SW480 (cell line): ENCODE measurements around the gene TLR10.
"Not testable (repeated sequence)": the region's sequence is repeated elsewhere in the genome, so short reads cannot be mapped to it uniquely, and the experiment has no call there.

Experiments
- DNase-seq: peaks from one replicate; pipeline ENCODE4 v3.0.0-alpha.2; 2016; ENCODE audit warnings: low spot score

TLR10 gene, protein sequence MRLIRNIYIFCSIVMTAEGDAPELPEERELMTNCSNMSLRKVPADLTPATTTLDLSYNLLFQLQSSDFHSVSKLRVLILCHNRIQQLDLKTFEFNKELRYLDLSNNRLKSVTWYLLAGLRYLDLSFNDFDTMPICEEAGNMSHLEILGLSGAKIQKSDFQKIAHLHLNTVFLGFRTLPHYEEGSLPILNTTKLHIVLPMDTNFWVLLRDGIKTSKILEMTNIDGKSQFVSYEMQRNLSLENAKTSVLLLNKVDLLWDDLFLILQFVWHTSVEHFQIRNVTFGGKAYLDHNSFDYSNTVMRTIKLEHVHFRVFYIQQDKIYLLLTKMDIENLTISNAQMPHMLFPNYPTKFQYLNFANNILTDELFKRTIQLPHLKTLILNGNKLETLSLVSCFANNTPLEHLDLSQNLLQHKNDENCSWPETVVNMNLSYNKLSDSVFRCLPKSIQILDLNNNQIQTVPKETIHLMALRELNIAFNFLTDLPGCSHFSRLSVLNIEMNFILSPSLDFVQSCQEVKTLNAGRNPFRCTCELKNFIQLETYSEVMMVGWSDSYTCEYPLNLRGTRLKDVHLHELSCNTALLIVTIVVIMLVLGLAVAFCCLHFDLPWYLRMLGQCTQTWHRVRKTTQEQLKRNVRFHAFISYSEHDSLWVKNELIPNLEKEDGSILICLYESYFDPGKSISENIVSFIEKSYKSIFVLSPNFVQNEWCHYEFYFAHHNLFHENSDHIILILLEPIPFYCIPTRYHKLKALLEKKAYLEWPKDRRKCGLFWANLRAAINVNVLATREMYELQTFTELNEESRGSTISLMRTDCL

DNA sequence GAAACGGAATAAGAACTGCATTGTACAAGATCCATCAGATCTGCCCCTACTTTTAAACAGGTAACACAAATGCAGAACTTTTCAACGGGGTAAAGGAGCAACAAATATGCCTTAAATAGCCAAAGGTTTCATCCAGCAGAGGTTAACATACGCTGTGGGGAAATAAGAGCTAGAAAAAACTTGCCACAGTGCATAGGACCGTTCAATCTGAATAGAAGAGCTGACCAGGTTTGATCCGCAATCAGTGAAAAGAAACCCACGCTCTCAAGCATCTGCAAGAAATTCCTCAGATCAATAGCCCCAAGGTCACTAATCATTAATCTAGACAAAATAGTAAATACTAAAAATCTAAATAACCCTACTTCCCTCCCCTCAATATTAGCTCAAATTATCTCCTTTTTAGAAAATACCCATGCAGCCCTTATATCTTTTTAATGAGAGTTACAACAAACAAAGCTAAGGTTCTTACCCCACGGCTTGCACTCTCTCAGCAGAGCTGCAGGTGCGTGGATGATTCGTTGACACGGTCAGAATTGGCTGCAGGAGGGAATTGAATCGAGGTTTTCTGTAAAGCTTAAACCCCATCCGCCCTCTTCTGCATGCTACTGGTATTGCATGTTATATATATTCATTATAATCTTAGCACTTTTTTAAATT, at the start of gene TLR10:
Gene TLR10, minus strand, starts transcription at position 539 of the 657 bp plus-strand sequence. CDS start 7,400 bp downstream, outside the sequence.
- peak; percentile 48 for DNase-seq

DNA sequence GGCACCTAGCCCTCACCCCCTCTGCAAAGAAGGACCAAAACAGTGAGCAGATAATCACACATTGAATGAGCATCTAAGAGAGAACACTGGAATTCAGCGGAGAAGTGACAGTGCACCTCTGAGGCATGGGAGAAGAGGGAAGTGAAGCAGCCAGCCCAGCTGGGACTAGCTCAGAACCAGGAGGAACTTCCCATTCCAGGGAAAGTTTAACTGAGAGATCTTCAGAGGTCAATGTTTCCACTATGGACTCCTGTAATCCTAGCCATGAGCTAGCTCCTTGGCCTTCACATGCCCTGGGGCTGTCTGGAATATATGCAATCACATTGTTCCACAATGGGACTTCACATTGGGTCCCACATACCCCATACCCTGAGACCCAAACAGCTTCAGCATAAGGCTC, 49.4 kb upstream of the TLR10 start:
- DNase-seq, result no peak

DNA sequence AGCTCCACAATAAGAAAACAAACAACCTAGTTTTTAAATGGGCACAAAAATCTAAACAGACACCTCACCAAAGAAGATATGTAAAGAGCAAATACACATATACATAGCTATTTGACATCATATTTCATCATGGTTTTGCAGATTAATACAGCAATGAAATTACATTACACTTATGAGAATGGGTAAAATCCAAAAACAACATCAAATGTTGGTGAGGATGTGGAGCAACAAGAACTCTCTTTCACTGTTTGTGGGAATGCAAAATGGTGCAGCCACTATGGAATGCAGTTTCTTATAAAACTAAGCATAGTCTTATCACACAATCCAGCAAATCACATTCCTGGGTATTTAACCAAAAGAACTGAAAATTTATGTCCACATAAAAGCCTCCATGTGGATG, 48.9 kb upstream of the TLR10 start:
- no peak for DNase-seq

DNA sequence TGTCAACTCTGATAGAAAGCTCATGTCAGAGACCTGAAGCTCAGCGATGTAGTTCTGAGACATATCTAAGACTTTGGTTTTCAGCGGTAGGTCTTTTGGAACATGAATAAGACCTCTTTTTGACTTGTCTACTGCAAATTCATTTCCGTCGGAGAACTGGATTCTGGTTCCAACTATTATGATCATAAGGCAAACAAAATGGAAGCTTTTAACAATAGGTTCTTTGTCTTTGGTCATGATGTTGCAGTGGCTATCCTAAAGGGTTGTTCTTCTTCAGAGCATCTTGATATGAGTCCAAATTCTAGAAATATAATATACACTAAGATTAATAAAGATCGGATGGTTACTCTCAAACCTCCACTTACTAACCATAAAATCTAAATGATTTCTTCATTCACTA, 46.4 kb upstream of the TLR10 start:
- DNase-seq, result no peak

DNA sequence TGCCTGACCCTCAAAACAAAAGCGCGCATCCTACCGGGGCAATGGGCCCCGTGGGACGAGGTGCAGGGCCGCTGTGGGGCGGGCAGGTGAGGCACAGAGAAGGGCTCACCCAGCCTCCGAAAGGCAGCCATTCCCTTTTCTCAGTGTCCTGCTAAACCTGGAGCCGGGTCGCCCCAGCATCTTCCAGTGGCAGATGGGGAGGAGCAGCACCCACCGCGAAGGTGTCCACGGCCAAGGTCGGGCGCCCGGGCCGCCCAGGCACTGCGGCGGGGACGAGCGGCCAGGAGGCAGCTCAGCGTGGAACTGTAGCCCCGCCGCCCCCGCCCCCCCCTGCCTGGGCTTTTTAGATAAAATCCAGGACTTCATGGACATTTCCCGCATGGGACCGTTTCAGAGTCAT, 41.0 kb upstream of the TLR10 start:
- DNase-seq, result no peak

DNA sequence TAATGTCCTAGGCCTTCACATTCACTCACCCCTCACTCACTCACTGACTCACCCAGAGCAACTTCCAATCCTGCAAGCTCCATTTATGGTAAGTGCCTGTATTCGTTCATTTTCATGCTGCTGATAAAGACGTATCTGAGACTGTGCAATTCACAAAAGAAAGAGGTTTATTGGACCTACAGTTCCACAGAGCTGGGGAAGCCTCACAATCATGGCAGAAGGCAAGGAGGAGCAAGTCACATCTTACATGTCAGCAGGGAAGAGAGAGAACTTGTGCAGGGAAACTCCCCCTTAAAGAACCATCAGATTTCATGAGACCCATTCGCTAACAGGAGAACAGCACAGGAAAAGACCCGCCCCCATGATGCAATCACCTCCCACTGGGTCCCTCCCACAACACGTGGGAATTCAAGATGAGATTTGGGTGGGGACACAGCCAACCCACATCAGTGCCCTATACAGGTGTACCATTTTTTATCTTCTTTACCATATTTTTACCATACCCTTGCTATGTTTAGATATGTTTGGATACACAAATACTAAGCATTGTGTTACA, 40.0 kb upstream of the TLR10 start:
- no peak for DNase-seq

DNA sequence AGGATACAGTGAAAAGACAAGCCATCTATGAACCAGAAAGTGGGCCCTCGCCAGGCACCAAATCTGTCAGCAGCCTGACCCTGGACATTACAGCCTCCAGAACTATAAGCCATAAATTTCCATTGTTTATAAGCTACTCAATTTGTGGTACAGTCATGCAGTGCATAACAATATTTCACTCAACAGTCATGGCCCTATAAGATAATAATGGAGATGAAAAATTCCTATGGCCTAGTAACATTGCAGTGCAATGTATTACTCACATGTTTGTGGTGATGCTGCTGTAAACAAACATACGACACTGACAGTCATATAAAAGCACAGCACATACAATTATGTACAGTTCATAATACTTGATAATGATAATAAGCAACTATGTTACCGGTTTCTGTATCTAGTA, 38.9 kb upstream of the TLR10 start:
- no peak for DNase-seq

DNA sequence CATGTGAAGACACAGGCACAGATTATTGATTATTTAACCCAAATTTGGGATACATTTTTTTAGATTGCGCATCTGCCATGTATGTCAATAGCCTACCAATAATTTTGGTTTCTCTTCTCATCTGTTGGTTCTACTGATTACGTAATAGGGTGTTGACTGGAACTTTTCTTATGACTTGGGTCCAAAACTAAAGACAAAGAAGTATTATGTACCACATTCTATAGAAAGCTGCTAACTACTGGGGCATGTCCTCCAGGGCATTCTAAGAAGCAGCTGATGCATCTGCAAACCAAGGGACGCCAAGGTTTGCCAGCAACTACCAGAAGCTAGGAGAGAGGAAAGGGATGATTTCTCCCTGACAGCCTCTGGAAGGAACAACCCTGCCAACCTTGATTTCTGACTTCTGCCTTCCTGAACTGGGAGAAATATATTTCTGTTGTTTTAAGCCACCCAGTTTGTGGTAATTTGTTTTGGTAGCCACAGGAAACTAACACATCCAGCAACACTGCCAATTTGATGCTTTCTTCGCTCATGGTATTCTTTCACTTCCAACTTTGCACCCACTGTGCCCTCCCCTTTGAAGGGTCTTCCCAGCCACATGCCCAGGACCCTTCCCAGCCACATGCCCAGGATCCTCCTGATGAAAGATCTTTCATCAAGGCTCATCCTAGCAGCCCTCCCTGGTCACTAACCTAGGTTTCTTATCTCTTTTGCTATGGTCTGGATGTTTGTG, 37.7 kb upstream of the TLR10 start:
- no peak for DNase-seq

DNA sequence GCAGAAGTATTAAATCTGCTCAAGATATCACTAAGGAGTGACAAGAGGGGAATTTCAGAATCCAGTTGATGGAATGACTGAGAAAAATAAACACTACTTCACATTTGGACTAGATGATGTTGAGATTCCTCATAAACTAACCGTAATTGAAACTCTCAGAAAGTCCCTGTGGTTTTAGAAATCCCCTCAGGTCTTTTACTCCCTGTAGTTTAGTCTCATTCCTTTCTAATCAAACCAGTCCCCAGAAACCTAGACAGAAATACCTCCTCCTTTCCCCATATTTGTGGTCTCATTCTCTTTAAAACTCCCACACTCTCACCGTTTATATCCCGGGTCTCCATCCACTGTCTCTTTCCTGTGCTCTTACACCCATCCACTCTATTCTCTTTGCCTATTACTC, 36.8 kb upstream of the TLR10 start:
- DNase-seq, result no peak

DNA sequence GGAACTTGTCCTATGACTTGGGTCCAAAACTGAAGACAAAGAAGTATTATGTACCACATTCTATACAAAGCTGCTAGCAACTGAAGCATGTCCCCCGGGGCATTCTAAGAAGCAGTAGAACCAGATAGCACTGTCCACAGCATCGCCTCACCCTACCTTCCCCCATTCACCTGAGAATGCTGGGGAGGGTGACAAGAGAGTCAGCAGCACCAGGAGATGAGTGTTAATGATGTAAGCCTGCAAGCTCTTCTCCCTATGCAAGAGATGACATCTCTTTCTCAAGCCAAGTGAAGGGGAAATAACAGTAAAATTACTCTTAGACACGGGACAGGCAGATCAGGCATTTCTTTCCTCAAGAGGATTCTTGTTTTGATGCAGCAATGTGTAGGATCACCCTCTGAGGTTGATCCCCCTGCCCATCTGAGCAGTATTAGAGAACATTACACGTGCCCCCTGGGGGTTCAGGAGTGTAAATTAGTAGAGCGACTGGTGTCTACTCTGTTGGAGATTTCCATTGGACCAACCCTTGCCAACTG, 35.7 kb upstream of the TLR10 start:
- DNase-seq, result no peak

DNA sequence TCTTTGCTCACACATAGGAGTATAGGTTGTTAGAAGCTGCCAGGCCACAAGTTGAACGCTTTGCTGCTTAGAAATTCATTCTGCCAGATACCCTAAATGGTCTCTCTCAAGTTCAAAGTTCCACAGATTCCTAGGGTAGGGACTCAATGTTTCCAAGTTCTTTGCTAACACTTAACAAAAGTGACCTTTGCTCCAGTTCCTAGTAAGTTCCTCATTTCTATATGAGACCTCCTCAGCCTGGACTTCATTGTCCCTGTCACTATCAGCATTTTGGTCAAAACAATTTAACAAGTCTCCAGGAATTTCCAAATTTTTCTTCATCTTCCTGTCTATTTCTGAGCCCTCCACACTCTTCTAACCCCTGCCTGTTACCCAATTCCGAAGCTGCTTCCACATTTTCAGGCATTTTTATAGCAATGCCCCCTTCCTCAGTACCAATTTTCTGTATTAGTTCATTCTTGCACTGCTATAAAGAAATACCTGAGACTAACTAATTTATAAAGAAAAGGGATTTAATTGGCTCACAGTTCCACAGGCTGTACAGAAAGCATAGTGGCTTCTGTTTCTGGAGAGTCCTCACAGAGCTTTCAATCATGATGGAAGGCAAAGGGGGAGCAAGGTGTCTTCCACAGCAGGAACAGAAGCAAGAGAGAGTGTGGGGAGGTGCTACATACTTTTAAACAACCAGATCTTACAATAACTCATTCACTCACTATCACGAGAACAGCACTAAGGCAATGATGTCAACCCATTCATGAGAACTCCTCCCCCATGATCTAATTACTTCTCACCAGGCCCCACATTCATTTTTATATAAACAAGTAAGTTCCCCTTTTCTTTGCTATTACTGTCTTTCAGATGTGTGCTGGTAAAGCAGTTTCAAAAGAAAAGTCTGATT, 33.3 kb upstream of the TLR10 start:
- DNase-seq, result no peak

DNA sequence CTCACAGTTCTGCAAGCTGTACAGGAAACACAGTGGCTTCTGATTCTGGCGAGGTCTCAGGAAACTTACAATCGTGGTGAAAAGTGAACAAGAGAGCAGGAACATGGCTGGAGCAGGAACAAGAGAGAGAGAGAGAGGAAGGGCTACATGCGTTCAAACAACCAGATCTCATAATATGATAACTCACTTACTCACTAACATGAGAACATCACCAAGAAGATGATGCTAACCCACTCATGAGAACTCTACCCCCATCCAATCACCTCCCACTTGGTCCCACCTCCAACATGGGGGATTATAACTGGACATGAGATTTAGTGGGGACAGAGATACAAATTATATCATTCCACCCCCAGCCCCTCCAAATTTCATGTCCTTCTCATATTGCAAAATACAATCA, 31.6 kb upstream of the TLR10 start:
- DNase-seq, result no peak

DNA sequence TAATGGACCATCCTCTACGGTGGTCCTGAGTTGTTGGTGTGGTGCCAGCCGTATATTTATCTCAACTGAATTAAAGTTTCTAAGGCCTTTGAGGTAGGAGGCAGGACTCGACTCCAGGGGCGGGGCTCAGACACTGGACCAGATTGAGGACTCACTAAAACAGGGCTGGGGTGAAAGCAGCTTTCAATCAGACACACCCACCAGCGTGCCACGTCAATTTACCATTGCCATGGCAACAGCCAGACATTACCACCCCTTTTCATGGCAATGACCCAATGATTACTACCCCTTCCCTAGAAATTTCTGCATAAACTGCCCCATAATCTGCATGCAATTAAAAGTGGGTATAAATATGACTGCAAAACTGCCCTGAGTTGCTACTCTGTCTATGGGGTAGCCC, 28.5 kb upstream of the TLR10 start:
- DNase-seq, result no peak

DNA sequence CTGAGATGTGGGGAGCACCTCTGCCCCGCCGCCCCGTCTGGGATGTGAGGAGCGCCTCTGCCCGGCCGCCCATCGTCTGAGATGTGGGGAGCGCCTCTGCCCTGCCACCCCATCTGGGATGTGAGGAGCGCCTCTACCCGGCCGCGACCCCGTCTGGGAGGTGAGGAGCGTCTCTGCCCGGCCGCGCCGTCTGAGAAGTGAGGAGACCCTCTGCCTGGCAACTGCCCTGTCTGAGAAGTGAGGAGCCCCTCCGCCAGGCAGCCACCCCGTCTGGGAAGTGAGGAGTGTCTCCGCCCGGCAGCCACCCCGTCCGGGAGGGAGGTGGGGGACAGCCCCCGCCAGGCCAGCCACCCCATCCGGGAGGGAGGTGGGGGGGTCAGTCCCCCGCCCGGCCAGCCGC, 24.7 kb upstream of the TLR10 start:
- not testable (repeated sequence) for DNase-seq

DNA sequence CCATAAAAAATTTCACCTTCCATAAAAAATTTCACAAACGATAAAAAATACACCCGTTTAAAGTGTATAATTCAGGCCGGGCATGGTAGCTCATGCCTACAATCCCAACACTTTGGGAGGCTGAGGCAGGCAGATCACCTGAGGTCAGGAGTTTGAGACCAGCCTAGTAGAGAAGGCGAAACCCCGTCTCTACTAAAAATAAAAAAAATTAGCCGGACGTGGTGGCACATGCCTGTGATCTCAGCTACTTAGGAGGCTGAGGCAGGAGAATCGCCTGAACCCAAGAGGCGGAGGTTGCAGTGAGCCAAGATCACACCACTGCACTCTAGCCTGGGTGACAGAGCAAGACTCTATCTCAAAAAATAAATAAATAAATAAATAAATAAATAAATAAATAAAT, 23.5 kb upstream of the TLR10 start:
- DNase-seq, result not testable (repeated sequence)

DNA sequence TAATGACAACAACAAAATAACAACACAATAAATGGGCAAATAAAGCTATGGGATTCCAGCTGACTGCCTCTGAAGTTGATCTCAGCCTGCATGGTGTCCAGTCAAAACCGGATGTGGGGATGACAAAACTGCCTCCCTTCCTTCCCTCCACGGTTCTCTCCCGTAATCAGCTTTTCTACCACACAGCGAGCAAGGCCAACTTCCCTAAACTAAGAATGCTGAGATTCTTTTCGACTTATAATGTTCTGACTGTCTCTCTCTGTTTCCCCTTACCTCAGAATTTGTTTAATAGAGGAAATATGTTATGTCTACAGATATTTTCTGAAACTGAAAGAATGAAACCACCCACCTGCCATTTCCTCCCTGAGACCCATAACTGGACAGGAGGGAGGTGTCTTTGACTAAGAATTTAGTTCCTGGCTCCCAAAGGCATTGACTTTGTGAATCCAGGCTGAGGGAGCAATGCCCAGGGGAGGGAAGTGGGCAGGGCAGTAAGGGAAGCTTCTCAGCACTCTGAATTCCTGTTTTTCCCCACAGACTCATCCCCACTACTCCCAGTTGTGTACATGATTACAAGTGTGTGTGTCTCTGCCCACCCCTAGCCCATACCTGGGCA, 22.8 kb upstream of the TLR10 start:
- no peak for DNase-seq

DNA sequence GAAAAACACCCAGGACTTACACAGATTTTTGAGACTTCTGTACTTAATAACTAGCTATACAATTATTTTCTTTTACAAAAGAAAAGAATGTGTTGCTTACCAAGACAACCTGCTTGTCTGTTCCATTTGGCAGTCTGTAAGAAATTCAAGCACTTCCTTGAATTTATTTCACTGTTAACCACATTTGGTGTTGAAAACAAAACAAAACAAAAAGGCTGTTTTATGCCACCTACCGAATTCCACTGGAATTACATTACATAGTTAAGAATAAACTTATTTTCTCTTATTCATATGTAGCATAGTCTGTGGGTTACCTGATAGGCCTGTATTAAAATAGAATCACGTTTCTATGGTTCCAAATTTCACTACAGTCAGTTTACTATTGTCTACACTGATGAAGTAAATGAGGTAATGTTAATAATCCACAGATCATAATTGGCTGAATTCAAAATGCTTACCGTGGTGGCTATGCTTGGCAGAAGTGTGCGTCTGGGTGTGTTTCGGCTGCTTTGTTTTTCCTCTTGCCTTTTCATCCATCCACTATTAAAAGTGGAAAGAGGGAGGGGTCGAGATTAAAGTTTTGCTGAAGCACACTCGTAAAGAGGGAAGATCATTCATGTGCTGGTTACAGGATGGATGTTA, 22.0 kb upstream of the TLR10 start, which contains the start of gene TLR1:
Gene TLR1, minus strand, starts transcription at position 138 of the 642 bp plus-strand sequence. CDS start 5,960 bp downstream, outside the sequence.
- DNase-seq, result peak; percentile 8

DNA sequence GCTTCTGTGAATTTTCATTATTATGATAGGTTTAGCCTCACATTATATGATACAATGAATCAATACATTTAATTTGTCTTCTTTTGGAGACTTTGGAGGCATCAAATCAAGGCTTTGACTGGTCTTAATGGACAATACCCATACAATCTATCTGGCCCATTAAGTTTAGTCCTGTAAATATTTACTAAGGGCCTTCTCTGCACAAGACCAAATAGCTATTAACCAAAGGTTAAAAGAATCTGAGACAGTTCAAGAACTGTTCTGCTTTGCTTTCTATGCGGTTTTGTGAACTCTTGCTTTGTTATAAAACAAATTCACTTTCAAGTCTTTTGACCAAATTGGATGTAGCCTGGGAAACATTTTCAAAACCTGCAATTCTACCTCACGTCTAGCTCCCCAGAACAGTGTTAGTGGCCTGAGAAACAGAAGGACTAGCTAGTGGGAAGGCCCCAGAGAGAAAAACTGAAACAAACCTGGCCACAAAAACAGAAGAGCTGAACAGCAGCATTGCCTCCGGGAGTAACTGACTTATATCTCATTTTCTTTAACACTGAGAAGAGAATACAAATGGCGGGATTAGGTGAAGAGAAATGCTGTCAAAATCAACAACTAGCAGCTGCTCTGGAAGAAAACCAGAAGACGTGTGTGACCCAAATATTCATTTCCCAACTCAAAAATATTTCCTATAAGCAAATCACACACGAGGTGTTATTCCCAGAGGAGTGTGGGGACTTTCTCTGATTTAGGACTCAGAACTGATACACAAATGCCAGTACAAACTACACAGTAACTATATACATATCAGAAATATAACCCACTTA, 21.3 kb upstream of the TLR10 start:
- DNase-seq, result no peak
